NT2/D1 (cell line): ENCODE measurements around the gene DHRS7B.

Experiments used
- SUZ12 ChIP-seq: IDR thresholded peaks from 2 replicates; pipeline ENCODE4 v1.6.1; 2011; ENCODE audit not compliant: insufficient read length, insufficient read depth; ENCODE audit errors: extremely low read depth
- YY1 ChIP-seq: IDR thresholded peaks from 2 replicates; pipeline ENCODE4 v1.6.1; 2011; ENCODE audit not compliant: insufficient read length, insufficient read depth
- ZNF274 ChIP-seq: IDR thresholded peaks from 2 replicates; pipeline ENCODE4 v1.6.1; 2011; ENCODE audit warnings: mild to moderate bottlenecking, low read depth, low read length

DNA sequence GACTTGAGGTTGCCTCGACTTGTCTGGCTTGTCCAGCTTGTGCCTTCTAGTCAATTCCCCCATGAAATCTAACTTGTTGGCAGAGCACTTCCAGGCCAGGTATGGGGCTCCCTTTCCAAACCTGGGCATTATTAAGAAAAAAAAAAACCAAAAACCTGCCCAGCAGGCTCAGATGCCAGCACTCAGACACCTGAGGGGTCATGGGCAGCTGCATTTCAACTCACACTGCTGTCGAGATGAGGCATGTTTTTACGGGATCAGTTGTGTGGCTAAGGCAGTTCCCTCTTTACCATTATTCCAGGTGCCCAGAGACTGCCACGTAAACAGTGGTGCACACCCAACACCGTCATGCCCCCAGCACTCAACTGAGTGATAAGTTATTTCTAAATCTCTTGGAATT is 69.4 kb downstream of the DHRS7B start:
- TF ChIP-seq SUZ12 (no peak), YY1 (no peak), ZNF274 (no peak)
